ENCODE data around the gene ABCD3. TPM values are rescaled to one million over a fixed set of nuclear protein-coding genes. Genes with fewer than 3 reads are reported as not detected.
"Not testable (repeated sequence)": the region's sequence is repeated elsewhere in the genome, so short reads cannot be mapped to it uniquely, and the experiment has no call there.

ABCD3 gene
- total RNA-seq, 4 donors from 2014 or later = 37.9 to 90.2 (median 51.9) TPM

DNA sequence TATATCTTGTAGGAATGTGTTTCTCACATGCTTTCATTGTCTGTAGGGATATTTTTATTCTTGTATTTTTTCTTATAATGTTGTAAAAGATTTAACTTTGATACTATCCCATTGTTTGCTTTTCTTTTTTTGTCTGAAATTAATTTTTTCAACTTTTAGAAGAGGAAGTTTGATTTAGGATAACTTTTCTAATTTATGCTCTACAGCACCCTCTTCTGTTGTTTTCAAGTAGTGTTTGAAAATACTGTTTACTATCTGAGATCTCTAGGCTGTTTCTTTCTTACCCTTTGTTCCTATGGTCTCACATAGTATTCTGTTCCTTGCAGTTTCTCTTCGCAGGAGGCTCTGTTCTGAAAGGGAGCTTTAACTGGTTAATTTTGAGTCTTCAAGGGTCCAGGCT, 21.9 kb downstream of the ABCD3 start:
- Histone ChIP-seq H3K36me3 (peaks cover 0 to 5% (median 0%) of the 10 kb centered on the region in 3 donors), H3K27me3 (no peaks in the 10 kb centered on the region), H3K4me1 (peaks cover 0 to 26% (median 0%) of the 10 kb centered on the region in 4 donors), H3K9me3 (peaks cover 0 to 38% (median 3%) of the 10 kb centered on the region in 4 donors), H3K4me3 (no peak overlapping the region), H3K27ac (no peak overlapping the region)
- WGBS, 2 donors = 97% methylated on average over 1 of the region's 1 CpG
- TF ChIP-seq CTCF (IDR thresholded peaks at IDR 0.05) = no peak
- no peak for TF ChIP-seq POLR2A (IDR thresholded peaks at IDR 0.05)
- TF ChIP-seq EP300 (IDR thresholded peaks at IDR 0.05) = no peak
- no peak for DNase-seq (ENCODE audit: low spot score in 2 of 2)

GRCh38 chr1:94443067-94443466, 24.9 kb downstream of the ABCD3 start:
- Histone ChIP-seq H3K4me1 (peaks cover 0 to 17% (median 0%) of the 10 kb centered on the region in 4 donors), H3K36me3 (peaks cover 0 to 14% (median 0%) of the 10 kb centered on the region in 3 donors), H3K9me3 (peaks cover 0 to 51% (median 9%) of the 10 kb centered on the region in 4 donors)
- not testable (repeated sequence) for H3K27ac ChIP-seq; DNase-seq (ENCODE audit: low spot score in 2 of 2); H3K4me3 ChIP-seq; H3K27me3 ChIP-seq

- WGBS, 2 donors = 80 to 85% methylated on average over 3 of the region's 3 CpGs
Observed at GRCh38 chr1:94444819-94445218, 26.6 kb downstream of the ABCD3 start.

DNA sequence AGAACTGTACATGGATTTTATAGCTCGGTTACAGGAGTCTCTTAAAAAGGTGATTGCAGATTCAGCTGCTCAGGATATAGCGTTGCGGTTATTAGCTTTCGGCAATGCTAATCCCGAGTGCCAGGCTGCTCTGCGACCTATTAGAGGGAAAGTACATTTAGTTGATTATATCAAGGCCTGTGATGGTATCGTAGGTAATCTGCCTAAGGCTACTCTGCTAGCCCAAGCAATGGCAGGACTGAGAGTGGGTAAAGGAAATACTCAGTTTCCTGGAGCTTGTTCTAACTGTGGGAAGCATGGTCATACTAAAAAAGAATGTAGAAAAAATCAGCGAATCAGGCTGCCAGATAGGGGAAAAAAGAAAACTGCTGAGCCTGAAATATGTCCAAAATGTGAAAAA, 27.5 kb downstream of the ABCD3 start:
- 95 to 96% methylated on average over 8 of the region's 8 CpGs for WGBS, 2 donors
- H3K4me1 ChIP-seq; H3K4me3 ChIP-seq; H3K27me3 ChIP-seq; H3K27ac ChIP-seq; DNase-seq (ENCODE audit: low spot score in 2 of 2): not testable (repeated sequence)
- H3K9me3 ChIP-seq = peaks cover 0 to 77% (median 14%) of the 10 kb centered on the region in 4 donors
- H3K36me3 ChIP-seq = peaks cover 2 to 38% (median 10%) of the 10 kb centered on the region in 3 donors

More at GRCh38 chr1:94444819-94445218, 26.6 kb downstream of the ABCD3 start:
- H3K4me1 ChIP-seq; H3K27ac ChIP-seq; DNase-seq (ENCODE audit: low spot score in 2 of 2); H3K27me3 ChIP-seq; H3K4me3 ChIP-seq: not testable (repeated sequence)
- peaks cover 2 to 29% (median 2%) of the 10 kb centered on the region in 3 donors for H3K36me3 ChIP-seq
- peaks cover 0 to 68% (median 9%) of the 10 kb centered on the region in 4 donors for H3K9me3 ChIP-seq

- H3K27me3 ChIP-seq; H3K27ac ChIP-seq; DNase-seq (ENCODE audit: low spot score in 2 of 2); H3K4me1 ChIP-seq; H3K4me3 ChIP-seq: not testable (repeated sequence)
- WGBS, 2 donors = 95 to 96% methylated on average over 6 of the region's 6 CpGs
- Histone ChIP-seq H3K9me3 (peaks cover 0 to 82% (median 16%) of the 10 kb centered on the region in 4 donors), H3K36me3 (peaks cover 2 to 43% (median 10%) of the 10 kb centered on the region in 3 donors)
Observed at GRCh38 chr1:94446177-94446576, 28.0 kb downstream of the ABCD3 start.

DNA sequence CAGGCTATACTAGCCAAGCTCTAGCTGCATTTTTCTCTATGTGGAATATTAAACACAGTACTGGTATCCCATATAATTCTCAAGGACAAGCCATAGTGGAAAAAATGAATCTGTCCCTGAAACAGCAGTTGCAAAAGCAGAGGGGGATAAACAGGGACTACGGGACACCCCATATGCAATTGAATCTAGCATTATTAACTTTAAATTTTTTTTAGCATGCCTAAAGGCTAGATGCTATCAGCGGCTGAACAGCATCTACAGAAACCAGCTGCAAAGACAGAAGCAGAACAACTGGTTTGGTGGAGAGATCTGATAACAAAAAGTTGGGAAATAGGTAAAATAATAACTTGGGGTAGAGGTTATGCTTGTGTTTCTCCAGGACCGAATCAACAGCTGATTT, 30.6 kb downstream of the ABCD3 start:
- Histone ChIP-seq H3K36me3 (peaks cover 2 to 62% (median 10%) of the 10 kb centered on the region in 3 donors), H3K9me3 (peaks cover 0 to 85% (median 15%) of the 10 kb centered on the region in 4 donors)
- DNase-seq (ENCODE audit: low spot score in 2 of 2); H3K27ac ChIP-seq; H3K27me3 ChIP-seq; H3K4me3 ChIP-seq; H3K4me1 ChIP-seq: not testable (repeated sequence)
- 95 to 97% methylated on average over 3 of the region's 3 CpGs for WGBS, 2 donors

GRCh38 chr1:94456736-94457135, 38.5 kb downstream of the ABCD3 start:
- H3K27ac ChIP-seq = no peak overlapping the region
- H3K4me1 ChIP-seq = no peaks in the 10 kb centered on the region
- no peak for TF ChIP-seq CTCF (IDR thresholded peaks at IDR 0.05)
- no peak for TF ChIP-seq POLR2A (IDR thresholded peaks at IDR 0.05)
- no peak for TF ChIP-seq EP300 (IDR thresholded peaks at IDR 0.05)
- peaks cover 0 to 68% (median 0%) of the 10 kb centered on the region in 3 donors for H3K36me3 ChIP-seq
- DNase-seq (ENCODE audit: low spot score in 2 of 2) = no peak
- H3K27me3 ChIP-seq = no peaks in the 10 kb centered on the region
- no peak overlapping the region for H3K4me3 ChIP-seq
- H3K9me3 ChIP-seq = peaks cover 0 to 12% (median under 1%) of the 10 kb centered on the region in 4 donors
- WGBS, 2 donors = 47 to 61% methylated on average over 2 of the region's 2 CpGs

DNA sequence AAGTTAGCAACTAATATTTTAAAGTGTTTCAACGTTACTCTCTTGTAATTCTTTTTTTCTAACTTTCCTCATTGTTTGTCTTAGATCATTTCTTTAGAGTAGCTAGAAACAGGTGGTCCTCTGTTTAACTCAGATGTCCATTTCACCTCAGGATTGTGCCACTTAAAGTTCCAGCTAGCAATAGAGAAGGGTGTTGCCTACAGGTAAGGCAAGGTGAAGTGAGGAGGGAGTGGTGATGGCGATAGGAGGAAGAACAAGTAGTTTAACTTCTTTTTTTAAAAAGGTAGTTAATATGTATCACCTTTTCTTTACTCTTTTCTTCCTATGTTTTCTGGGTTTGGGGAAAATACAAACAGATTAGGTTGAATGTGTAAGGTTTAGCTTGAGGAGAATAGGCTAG, 44.4 kb downstream of the ABCD3 start:
- Histone ChIP-seq H3K9me3 (no peaks in the 10 kb centered on the region), H3K27me3 (no peaks in the 10 kb centered on the region), H3K4me1 (peaks cover 0 to 12% (median 0%) of the 10 kb centered on the region in 4 donors), H3K36me3 (peaks cover 0 to 49% (median 0%) of the 10 kb centered on the region in 3 donors), H3K27ac (no peak overlapping the region), H3K4me3 (no peak overlapping the region)
- TF ChIP-seq POLR2A (IDR thresholded peaks at IDR 0.05) = no peak
- no peak for TF ChIP-seq EP300 (IDR thresholded peaks at IDR 0.05)
- no peak for TF ChIP-seq CTCF (IDR thresholded peaks at IDR 0.05)
- 75 to 86% methylated on average over 2 of the region's 2 CpGs for WGBS, 2 donors
- no peak for DNase-seq (ENCODE audit: low spot score in 2 of 2)

Measured in tibial nerve (tissue), 4 donors.